ENCODE results near the gene CHD6.

Gene CHD6

GRCh38 chr20:41622584-41622983, 4.4 kb upstream of the CHD6 start:
- no peak for DNase-seq

GRCh38 chr20:41621971-41622370, 3.8 kb upstream of the CHD6 start:
- no peak for DNase-seq

GRCh38 chr20:41621421-41621820, 3.2 kb upstream of the CHD6 start:
- DNase-seq: no peak

GRCh38 chr20:41619360-41620100, 1.4 kb upstream of the CHD6 start:
- no peak for DNase-seq

- DNase-seq: no peak
Measured at GRCh38 chr20:41618807-41619311, 682 bp upstream of the CHD6 start.

GRCh38 chr20:41617059-41617901, 897 bp downstream of the CHD6 start:
- DNase-seq: peak; percentile 69

- no peak for DNase-seq
Measured at GRCh38 chr20:41616228-41616627, 1.9 kb downstream of the CHD6 start.

DNA sequence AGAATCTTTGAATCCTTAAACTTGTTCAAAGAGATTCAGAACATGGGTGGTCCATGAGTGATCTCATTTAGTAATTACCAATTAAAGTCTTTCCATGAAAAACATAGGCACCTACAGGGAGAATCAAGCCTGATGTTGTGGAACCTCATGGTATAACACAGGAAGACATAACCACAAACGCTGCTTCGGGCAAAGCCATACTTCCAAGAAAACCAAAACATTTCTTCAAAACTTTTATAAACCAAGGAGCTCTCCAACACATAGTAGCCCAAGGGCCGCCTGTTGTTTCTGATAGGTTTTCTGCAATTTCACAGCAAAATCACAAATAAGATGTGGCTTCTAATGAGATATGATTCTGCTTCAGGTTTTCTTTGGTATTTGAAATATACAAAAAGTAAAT, 2.5 kb downstream of the CHD6 start:
- DNase-seq: no peak

- DNase-seq: no peak
Measured at GRCh38 chr20:41615110-41615509, 3.1 kb downstream of the CHD6 start.

GRCh38 chr20:41613321-41613720, 4.9 kb downstream of the CHD6 start:
- no peak for DNase-seq

- DNase-seq: no peak
Measured at GRCh38 chr20:41609474-41609873, 8.7 kb downstream of the CHD6 start.

DNA sequence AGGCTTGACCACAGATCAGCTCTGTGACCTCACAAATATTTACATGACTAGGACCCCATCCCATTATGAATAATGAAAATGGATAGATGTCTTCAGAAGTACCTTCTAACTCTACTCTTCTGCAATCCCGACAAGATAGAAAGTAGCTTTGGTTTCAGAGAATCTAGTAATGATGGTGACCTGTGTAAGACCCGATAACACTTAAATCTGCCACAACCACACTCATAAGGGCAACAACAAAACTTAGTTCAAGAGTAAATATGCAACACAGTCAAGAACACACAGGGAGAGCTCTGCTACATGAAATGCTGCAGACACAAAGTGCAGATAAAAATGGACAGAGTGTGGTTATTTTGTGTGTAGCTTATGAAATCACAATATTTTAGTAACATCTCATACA, 9.6 kb downstream of the CHD6 start:
- DNase-seq: no peak

- no peak for DNase-seq
Measured at GRCh38 chr20:41607791-41608190, 10.4 kb downstream of the CHD6 start.

- no peak for DNase-seq
Measured at GRCh38 chr20:41604002-41604401, 14.2 kb downstream of the CHD6 start.

DNA sequence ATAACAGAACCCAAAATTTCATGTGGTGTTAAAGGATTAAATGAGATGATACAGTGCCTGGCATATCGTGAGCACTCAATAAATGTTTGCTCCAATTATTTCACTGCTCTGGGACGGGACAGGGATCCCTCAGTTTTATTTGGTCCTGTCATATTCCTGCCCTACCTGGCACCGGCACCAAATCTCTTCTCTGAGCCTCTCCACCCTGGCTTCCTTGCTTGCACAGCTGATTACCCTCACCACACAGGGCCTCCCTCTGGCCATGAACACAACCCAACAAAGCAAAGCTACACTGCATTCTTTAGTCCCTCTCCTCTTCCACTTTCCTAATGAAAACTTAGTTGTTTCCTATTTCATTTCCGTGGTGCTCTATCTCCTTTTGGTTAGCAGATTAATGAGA, 16.4 kb downstream of the CHD6 start:
- DNase-seq: no peak

DNA sequence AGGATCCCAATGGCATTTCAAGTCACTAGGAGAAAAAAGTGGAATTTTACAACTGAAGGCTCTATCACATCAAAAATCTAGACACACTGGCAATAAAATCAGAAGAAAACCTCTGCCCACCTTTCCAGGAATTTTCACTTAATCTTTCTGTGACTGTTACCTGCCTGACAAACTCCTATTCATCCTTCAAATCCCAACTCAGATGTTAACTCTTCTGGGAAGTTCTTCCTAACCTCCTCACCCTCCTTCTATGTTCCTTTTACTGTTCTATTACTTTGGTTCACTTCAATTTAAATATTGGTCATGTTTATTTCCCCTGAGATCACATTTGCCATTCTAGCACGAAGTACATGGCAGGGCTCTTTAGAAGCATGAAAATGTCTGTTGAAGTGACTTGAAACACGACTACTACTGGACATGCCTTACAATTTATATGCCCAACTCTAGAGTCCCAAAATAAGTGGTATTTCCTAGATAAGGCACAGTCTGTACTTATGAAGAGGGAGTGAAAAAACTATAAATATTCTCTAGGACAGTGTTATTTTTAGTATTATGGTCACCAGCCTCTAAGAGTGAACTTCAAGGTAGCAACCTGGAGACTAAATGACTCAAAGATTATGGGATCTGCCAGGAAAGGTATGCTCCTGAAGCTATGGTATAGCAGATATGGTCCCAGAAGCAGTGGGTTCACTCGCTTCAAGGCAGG, 17.1 kb downstream of the CHD6 start:
- no peak for DNase-seq

DNA sequence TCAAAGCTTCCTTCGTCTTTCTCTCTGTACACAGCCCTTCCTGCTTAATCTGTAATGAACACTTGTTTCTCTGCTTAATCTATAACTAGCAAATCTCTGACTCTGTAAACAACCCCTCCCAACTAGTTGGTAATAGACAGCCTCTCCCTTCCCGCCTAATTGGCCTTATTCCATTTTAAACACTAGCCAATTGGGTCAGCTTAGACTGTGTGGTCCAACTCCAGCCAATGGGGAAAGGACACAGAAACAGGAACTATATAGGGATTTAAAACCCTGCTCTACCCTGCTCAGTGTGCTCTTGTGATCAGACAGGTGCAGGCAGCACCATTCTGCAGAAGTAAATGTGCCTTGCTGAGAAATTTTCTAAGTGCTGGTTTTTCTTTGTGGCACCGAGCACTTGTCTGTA, 18.5 kb downstream of the CHD6 start:
- no peak for DNase-seq

DNA sequence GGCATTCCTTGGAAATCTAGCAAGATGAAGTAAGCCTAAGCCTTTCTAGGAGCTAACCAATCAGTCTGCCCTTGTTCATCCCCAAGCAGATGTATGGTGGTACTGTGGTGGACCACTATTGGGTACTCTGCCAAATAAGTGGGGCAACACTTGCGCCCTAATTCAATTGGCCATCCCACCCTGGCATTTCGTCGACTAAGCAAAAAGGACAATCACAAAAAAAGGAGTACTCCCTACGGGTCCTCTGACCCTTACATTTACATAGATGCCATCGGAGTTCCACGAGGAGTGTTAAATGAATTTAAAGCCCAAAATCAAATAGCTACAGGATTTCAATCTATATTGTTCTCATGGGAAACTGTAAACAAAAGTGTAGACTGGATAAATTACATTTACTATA, 19.5 kb downstream of the CHD6 start:
- no peak for DNase-seq

GRCh38 chr20:41594514-41595322, 23.5 kb downstream of the CHD6 start:
- no peak for DNase-seq

DNA sequence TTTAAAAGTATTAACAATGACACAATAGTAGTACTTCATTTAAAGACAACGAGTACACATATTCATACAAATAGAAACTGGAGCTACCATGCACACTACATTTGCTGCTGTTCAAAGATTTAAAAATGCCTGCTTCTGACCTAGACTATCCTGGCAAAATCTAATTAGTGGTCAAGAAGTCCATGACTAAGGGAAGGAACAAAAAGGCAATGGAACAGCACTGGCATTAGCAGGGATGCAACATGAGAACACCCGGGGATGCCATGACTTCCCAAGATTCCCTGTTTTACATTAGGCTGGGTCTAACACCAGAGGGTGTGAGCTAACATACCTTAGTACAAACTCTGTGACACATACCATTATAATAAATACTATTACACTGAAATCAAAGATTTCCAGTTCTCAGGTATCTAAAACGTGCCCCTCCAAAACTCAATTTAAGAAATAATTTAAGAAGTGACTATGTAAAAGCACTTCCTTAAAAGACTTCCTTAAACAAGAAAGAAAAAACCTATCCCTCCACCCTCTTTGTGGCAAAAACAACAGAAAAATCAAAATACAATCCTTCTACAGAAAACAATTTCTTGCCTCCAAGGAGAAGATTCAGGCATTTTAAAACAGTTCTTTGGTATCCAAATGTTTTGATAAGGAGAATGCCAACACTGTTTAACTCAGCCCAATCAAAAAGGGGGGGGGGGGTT, 25.5 kb downstream of the CHD6 start:
- no peak for DNase-seq

GRCh38 chr20:41587956-41588355, 30.2 kb downstream of the CHD6 start:
- DNase-seq: no peak

DNA sequence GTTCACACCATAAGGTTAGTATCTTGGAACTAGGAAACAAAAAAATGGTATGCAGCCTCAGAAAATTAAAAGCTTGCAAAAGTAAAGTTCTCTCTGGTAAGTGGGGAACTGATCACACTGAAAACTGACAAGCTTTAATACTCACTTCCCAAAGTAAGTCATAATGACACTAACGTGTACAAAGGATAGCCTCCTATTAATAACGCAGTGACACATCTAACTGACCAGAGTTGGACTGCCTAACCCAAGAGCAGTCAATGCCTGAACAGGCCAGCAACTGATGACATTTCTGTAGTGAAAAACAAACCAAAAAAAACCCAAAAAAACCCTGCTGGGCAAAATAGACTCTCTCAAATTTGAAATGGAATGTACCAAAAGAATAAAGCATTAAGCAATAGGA, 30.7 kb downstream of the CHD6 start:
- DNase-seq: no peak
